ENCODE measurements around the gene SNAP23.

- TF ChIP-seq CTCF (IDR thresholded peaks at IDR 0.05; ENCODE audit: borderline replicate concordance, extremely low read depth, low read length, poor library complexity, severe bottlenecking) (no peak), EZH2 (IDR thresholded peaks at IDR 0.05; ENCODE audit: borderline replicate concordance, low read depth, low read length, severe bottlenecking) (no peak)
These were observed 3.8 kb upstream of the SNAP23 start for GRCh38 chr15:42491539-42492225.

Data from DND-41 (cell line).